22Rv1 (cell line): Measurements from ENCODE around the gene ZBTB7A.
"Not testable (repeated sequence)": the region's sequence is repeated elsewhere in the genome, so short reads cannot be mapped to it uniquely, and the experiment has no call there.

Experiments used
- ZFX ChIP-seq: fragments of 450-650 bp; IDR thresholded peaks from 2 replicates; pipeline ENCODE4 v1.6.1; 2017; ENCODE audit warnings: antibody characterized with exemption, borderline replicate concordance
- TF ChIP-seq, protein P1 (sequence below): fragments of 450-650 bp; IDR thresholded peaks from 2 replicates; pipeline ENCODE4 v1.5.1; 2017; ENCODE audit warnings: mild to moderate bottlenecking

DNA sequence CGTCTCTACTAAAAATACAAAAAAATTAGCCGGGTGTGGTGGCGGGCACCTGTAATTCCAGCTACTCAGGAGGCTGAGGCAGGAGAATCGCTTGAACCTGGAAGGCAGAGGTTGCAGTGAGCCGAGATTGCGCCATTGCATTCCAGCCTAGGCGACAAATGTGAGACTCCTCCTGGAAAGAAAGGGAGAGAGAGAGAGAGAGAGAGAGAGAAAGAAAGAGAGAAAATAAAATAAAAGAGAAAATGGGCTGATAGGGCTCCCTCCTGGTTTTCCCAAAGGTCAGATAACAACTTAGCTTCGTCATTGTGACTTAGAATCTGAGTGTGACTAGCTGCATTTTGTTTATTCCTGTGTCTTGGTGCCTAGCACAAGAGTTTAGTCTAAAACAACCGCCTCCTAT, 61.3 kb downstream of the ZBTB7A start:
- TF ChIP-seq, protein P1, sequence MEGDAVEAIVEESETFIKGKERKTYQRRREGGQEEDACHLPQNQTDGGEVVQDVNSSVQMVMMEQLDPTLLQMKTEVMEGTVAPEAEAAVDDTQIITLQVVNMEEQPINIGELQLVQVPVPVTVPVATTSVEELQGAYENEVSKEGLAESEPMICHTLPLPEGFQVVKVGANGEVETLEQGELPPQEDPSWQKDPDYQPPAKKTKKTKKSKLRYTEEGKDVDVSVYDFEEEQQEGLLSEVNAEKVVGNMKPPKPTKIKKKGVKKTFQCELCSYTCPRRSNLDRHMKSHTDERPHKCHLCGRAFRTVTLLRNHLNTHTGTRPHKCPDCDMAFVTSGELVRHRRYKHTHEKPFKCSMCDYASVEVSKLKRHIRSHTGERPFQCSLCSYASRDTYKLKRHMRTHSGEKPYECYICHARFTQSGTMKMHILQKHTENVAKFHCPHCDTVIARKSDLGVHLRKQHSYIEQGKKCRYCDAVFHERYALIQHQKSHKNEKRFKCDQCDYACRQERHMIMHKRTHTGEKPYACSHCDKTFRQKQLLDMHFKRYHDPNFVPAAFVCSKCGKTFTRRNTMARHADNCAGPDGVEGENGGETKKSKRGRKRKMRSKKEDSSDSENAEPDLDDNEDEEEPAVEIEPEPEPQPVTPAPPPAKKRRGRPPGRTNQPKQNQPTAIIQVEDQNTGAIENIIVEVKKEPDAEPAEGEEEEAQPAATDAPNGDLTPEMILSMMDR = not testable (repeated sequence)
- not testable (repeated sequence) for TF ChIP-seq ZFX
